ENCODE measurements around the gene PRRC2B. TPM values are rescaled to one million over a fixed set of nuclear protein-coding genes. Genes with fewer than 3 reads are reported as not detected.

The PRRC2B gene
- total RNA-seq, 2 experiments from 2014 or later = 281 to 303 TPM

DNA sequence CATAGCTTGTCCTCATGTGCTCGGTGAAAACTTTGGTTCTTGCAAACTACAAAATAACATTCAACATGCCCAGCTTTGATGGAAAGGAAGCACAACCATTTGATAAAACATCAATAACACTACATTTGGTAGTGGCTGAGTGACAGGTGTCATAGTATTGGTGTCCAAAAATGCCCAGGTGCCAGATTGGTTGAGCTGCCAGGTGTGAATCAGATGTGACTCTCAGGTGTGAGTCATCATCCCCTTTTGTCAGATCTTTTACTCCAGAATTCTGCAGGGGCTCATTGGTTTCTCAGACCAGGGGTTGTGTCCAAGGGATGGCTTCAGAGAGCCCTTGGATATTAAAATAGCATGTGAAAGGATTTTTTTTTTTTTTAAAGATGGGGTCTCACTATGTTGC lies 86.4 kb downstream of the PRRC2B start:
- ChIA-PET CTCF (interaction anchor here (0.6 to 2.2 kb wide), 3 partner anchors 52 to 158 kb away, joined by 3 to 7 read pairs (median 3); no protein-coding TSS in a partner anchor), POLR2A (no interaction called here)
- Mint-ChIP-seq H3K36me3 (ENCODE audit: low read depth) (peaks cover 65% of the 10 kb centered on the region), H3K9me3 (no peaks in the 10 kb centered on the region), H3K4me3 (no peak overlapping the region), H3K27me3 (no peaks in the 10 kb centered on the region), H3K27ac (peak overlapping the region; percentile 57), H3K4me1 (peaks cover 2% of the 10 kb centered on the region)
- DNase-seq = no peak

DNA sequence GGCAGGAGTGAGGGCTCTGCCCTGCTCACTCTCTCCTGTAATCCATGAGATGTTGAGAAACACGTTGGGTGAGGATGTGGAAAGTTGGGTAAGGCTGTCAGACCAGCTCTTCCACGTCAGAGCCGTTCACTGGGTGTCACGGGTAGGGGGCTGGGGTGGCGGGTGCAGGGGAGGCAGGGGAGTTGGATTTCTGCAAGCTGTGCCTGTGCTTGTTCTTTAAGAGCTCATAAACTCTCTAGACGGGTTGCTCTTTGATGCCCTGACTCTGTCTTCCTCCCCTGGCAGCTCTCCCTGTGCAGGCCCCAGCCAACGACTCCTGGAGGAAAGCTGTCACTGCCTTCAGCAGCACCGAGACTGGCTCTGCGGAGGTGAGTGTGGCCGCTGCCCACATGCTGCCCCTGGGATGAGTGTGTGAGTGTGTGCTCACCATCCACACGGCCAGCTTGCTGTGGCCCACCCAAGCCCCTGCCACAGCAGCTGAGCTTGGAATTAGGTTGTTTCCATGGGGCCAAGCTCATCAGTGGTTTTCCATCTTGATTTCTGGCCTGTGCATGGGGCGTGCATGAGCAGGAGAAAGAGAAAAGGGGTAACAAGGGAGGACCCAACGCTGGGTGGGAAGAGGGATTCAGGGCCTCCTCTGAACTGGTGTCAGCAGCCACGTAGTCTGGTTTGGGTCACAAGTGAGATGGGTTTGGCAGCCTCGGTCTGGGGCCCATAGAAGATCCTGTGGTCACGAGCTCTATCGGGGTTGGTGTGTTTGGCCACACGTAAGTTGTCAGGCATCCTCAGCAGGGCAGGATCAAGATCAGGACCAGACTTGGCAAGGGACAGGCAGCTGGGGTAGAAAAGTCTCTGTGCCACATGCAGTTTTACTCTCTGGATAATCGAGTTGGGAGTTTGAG lies 87.8 kb downstream of the PRRC2B start:
- ChIA-PET POLR2A (no interaction called here), CTCF (interaction anchor here (0.6 to 1.6 kb wide), 6 partner anchors 19 to 758 kb away, joined by 3 to 6 read pairs (median 3); no protein-coding TSS in a partner anchor)
- H3K9me3 Mint-ChIP-seq = no peaks in the 10 kb centered on the region
- no peak overlapping the region for H3K27ac Mint-ChIP-seq
- H3K27me3 Mint-ChIP-seq = no peaks in the 10 kb centered on the region
- no peak overlapping the region for H3K4me3 Mint-ChIP-seq
- DNase-seq = no peak
- peaks cover 2% of the 10 kb centered on the region for H3K4me1 Mint-ChIP-seq
- H3K36me3 Mint-ChIP-seq (ENCODE audit: low read depth) = peaks cover 63% of the 10 kb centered on the region

DNA sequence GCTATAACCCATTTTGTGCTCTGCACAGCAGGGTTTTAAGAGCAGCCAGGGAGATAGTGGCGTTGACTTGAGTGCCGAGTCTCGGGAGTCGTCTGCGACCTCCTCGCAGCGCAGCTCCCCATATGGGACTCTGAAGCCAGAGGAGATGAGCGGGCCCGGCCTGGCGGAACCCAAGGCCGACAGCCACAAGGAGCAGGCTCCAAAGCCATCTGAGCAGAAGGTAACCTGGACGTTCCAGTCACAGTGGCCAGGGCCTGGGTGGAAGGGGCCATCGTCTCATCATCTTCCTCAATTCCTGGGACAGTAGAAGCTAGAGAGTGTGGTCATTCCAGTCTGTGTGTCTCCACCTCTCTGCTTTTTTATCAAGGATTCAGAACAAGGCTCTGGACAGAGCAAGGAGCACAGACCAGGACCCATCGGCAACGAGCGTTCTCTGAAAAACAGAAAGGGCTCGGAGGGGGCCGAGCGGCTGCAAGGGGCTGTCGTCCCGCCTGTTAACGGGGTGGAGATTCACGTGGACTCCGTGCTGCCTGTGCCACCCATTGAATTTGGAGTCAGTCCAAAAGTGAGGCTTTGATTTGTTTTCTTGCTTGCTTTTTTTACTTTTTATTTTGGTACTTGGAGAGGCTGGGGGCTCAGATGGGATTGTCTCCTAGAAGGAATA lies 88.6 kb downstream of the PRRC2B start:
- no peak for DNase-seq
- Mint-ChIP-seq H3K36me3 (ENCODE audit: low read depth) (peaks cover 60% of the 10 kb centered on the region), H3K4me3 (no peak overlapping the region), H3K4me1 (peaks cover 2% of the 10 kb centered on the region), H3K9me3 (no peaks in the 10 kb centered on the region), H3K27ac (no peak overlapping the region), H3K27me3 (no peaks in the 10 kb centered on the region)
- ChIA-PET POLR2A (no interaction called here), CTCF (interaction anchor here (0.6 to 1.6 kb wide), 3 partner anchors 18 to 133 kb away, joined by 3 to 6 read pairs (median 5); no protein-coding TSS in a partner anchor)

DNA sequence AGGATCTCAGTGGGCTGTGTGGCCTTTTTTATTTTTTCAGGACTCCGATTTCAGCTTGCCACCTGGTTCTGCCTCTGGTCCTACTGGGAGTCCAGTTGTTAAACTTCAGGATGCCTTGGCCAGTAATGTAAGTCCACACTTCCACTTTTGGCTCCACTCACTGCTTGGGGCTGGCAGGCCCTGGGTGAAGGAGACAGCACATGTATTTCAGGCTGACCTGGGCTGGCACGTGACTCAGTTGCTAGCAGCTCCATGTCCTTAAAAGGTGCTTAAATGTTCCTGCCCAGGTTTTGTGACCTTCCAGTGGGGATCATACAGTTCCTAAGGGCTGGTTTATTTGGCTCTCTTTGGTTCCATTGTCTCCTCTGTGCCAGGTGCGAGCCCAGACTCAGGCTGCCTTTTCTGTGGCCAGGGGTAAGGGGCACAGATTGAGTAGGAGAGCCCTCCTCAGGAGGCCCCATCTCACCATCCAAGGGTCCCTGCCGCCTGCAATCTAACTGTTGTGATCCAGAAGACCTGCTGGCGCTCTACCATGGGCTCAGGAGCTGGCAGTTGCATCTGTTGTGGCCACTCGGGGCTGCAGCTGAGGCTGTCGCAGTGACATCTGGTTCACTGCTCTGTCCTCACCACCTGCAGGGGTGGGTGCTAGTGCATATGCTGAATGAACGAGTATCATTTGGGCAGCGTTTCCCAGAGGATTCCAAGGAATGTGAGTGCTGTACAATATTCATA lies 89.6 kb downstream of the PRRC2B start:
- CTCF ChIA-PET = no interaction called here
- no peaks in the 10 kb centered on the region for H3K9me3 Mint-ChIP-seq
- no peaks in the 10 kb centered on the region for H3K4me1 Mint-ChIP-seq
- H3K27ac Mint-ChIP-seq = no peak overlapping the region
- H3K27me3 Mint-ChIP-seq = no peaks in the 10 kb centered on the region
- POLR2A ChIA-PET = no interaction called here
- H3K4me3 Mint-ChIP-seq = no peak overlapping the region
- peaks cover 61% of the 10 kb centered on the region for H3K36me3 Mint-ChIP-seq (ENCODE audit: low read depth)
- no peak for DNase-seq

DNA sequence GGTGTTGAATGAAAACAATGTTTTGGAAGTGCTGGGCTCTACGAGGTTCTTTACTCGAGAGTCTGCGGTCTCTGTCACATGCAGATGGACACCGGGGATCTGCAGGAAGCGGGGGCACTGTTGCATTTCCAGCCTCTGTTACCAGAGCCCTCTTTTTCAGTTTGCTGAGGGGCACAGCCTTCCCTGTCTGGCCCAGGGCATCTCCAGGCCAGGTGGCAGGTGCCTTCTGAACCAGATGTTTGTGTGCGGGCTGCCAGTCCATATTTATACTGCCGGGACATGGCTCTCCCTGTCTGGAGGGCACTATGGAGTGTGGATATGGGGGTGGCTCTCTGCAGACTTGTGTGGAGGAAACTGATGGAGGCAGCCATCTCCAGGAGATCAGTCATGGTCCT lies 90.2 kb downstream of the PRRC2B start:
- ChIA-PET CTCF (no interaction called here), POLR2A (no interaction called here)
- Mint-ChIP-seq H3K9me3 (no peaks in the 10 kb centered on the region), H3K4me3 (no peak overlapping the region), H3K27ac (no peak overlapping the region), H3K4me1 (no peaks in the 10 kb centered on the region), H3K27me3 (no peaks in the 10 kb centered on the region), H3K36me3 (ENCODE audit: low read depth) (peaks cover 63% of the 10 kb centered on the region)
- no peak for DNase-seq

DNA sequence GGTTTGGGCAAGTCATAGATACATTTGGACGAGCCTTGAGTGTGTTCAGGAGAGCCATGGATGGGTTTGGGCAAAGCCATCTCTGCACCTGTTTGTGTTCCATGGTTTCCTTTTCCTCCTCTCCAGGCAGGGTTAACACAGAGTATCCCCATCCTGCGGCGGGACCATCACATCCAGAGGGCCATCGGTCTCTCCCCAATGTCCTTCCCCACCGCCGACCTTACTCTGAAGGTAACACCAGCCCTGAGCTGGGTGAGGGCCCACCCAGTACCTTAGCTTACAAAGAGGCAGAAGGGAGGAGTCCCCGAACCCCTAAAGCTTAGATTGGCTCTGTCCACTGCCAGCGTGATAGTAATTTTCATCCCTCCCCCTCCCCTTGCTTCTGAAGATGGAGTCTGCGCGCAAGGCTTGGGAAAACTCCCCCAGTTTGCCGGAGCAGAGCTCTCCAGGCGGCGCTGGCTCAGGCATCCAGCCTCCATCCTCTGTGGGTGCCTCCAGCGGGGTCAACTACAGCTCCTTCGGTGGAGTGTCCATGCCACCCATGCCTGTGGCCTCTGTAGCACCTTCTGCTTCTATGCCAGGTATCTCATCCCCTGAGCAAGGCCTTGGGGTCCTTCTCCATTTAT lies 90.8 kb downstream of the PRRC2B start:
- Mint-ChIP-seq H3K36me3 (ENCODE audit: low read depth) (peaks cover 62% of the 10 kb centered on the region), H3K27me3 (no peaks in the 10 kb centered on the region), H3K27ac (no peak overlapping the region), H3K9me3 (no peaks in the 10 kb centered on the region), H3K4me1 (no peaks in the 10 kb centered on the region), H3K4me3 (no peak overlapping the region)
- ChIA-PET POLR2A (no interaction called here), CTCF (no interaction called here)
- DNase-seq = no peak

DNA sequence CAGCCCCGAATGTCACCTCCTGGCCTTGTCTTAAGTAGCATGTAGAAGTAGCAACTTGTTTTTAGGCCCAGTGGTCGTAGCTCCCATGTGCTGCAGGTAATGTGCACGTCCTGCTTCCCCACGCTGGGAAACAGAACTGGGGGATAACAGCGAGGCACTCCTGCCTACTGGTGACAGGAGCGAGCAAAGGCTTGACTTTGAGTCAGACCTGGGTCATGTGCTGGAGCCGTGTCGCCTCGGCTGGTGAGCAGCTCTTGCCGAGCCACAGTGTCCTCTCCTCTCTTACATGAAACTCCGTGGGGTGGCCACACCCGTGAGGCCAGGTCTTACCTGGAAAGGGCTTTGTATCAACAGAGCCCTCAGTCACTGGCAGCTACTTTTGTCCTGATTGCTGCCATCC lies 91.3 kb downstream of the PRRC2B start:
- no peaks in the 10 kb centered on the region for H3K4me1 Mint-ChIP-seq
- H3K4me3 Mint-ChIP-seq = no peak overlapping the region
- no peaks in the 10 kb centered on the region for H3K27me3 Mint-ChIP-seq
- no peak overlapping the region for H3K27ac Mint-ChIP-seq
- H3K9me3 Mint-ChIP-seq = no peaks in the 10 kb centered on the region
- DNase-seq = no peak
- H3K36me3 Mint-ChIP-seq (ENCODE audit: low read depth) = peaks cover 63% of the 10 kb centered on the region
- CTCF ChIA-PET = no interaction called here
- POLR2A ChIA-PET = no interaction called here

DNA sequence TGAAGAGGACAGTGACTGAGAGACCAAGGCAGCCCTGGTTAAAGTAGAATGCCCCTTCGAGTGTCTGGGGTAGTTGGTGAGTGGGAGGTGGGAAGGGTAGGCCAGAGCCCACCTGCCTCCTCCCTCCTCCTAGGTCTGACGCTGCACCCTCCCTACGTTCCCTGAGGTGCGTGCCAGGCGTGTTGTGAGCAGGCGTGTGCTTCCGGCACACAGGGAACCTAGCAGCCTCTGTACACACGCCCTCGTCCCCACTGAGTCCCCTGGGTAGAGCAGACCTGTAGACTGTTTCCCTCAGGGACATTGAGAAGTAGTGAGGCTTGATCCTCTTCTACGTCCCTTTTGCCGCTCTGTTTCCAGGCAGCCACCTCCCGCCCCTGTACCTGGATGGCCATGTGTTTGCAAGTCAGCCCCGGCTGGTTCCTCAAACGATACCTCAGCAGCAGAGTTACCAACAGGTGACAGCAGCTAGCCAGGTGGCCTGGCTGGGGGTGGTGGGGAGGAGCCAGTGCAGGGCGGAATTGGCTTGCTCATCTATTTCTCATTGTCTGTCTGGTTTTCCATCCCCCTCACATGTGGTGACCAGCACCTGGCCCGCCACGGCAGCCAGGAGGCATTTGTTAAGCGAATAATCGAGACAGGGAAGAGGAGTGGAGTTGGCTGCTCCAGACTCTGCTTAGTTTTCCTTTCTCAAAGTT lies 92.0 kb downstream of the PRRC2B start:
- Mint-ChIP-seq H3K27ac (no peak overlapping the region), H3K36me3 (ENCODE audit: low read depth) (peaks cover 68% of the 10 kb centered on the region), H3K9me3 (no peaks in the 10 kb centered on the region), H3K27me3 (no peaks in the 10 kb centered on the region), H3K4me1 (no peaks in the 10 kb centered on the region), H3K4me3 (no peak overlapping the region)
- POLR2A ChIA-PET = no interaction called here
- no peak for DNase-seq
- CTCF ChIA-PET = no interaction called here

DNA sequence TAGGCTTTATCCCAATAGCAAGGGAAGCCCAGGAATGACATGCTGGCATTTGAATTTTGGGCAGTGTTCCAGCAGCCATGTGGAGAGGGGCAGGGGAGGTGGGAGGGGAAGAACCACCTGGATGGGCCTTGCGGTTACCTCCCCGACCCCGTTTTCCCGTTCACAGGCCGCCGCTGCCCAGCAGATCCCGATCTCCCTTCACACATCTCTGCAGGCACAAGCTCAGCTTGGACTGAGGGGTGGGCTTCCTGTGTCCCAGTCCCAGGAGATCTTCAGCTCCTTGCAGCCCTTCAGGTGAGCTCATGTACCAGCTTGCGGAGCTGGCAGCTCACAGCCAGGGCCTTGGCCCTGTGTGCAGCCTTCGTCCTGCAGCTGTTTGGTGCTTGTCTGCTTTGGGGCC lies 93.1 kb downstream of the PRRC2B start:
- POLR2A ChIA-PET = no interaction called here
- H3K9me3 Mint-ChIP-seq = no peaks in the 10 kb centered on the region
- DNase-seq = no peak
- CTCF ChIA-PET = interaction anchor here (1.3 kb wide), 1 partner anchor 116 kb away, joined by 4 read pairs; no protein-coding TSS in a partner anchor
- H3K27me3 Mint-ChIP-seq = no peaks in the 10 kb centered on the region
- no peak overlapping the region for H3K4me3 Mint-ChIP-seq
- H3K4me1 Mint-ChIP-seq = no peaks in the 10 kb centered on the region
- no peak overlapping the region for H3K27ac Mint-ChIP-seq
- H3K36me3 Mint-ChIP-seq (ENCODE audit: low read depth) = peaks cover 70% of the 10 kb centered on the region

DNA sequence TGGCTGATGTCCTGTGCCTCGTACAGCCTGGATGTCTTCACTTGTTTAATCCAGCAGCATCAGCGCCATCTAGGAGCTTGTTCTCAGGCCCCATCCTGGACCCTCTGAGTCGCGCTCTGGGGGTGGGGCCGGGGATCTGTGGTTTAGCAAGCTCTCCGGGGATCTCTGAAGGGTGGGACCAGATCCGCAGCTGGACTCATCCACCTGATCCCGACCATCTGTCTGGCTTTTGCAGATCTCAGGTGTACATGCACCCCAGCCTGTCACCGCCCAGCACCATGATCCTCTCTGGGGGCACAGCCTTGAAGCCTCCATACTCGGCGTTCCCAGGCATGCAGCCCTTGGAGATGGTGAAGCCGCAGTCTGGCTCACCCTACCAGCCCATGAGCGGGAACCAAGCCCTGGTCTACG lies 93.7 kb downstream of the PRRC2B start:
- Mint-ChIP-seq H3K4me3 (no peak overlapping the region), H3K4me1 (no peaks in the 10 kb centered on the region), H3K27ac (no peak overlapping the region), H3K9me3 (no peaks in the 10 kb centered on the region), H3K27me3 (no peaks in the 10 kb centered on the region), H3K36me3 (ENCODE audit: low read depth) (peaks cover 67% of the 10 kb centered on the region)
- ChIA-PET POLR2A (no interaction called here), CTCF (interaction anchor here (1.2 to 1.3 kb wide), 2 partner anchors 115 to 261 kb away, joined by 3 to 4 read pairs; no protein-coding TSS in a partner anchor)
- DNase-seq = no peak

DNA sequence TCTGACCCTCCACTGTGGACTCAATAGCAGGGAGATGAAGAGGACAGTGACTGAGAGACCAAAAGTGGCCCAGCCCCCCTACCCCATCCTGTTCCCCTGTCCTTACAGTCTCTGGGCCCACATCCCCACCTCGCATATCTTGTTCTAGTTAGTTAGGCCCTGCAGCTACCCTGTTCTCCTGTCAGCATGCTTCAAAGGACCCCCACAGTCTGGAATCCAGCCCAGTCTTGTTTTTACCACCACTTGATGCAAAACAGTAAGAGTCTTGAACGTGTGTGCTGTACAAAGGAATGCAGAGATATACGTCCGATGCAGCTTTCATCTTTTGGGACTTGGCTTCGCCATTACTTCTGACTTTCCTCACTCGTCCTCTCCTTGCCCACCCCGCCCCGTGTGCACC lies 96.6 kb downstream of the PRRC2B start:
- H3K36me3 Mint-ChIP-seq (ENCODE audit: low read depth) = peaks cover 67% of the 10 kb centered on the region
- H3K9me3 Mint-ChIP-seq = no peaks in the 10 kb centered on the region
- no peaks in the 10 kb centered on the region for H3K27me3 Mint-ChIP-seq
- DNase-seq = no peak
- H3K4me1 Mint-ChIP-seq = no peaks in the 10 kb centered on the region
- ChIA-PET CTCF (interaction anchor here (0.9 to 1.8 kb wide), 4 partner anchors 10 to 13 kb away, joined by 3 to 5 read pairs (median 4); partner anchors contain the start of gene POMT1), POLR2A (no interaction called here)
- H3K27ac Mint-ChIP-seq = no peak overlapping the region
- H3K4me3 Mint-ChIP-seq = no peak overlapping the region
